Adrenal gland (tissue), 12 donors: Measurements from ENCODE around the gene KIAA1328. TPM values are rescaled to one million over a fixed set of nuclear protein-coding genes. Genes with fewer than 3 reads are reported as not detected.
"Not testable (repeated sequence)": the region's sequence is repeated elsewhere in the genome, so short reads cannot be mapped to it uniquely, and the experiment has no call there.

Experiments
- DNase-seq, 7 donors: peaks; one replicate each; pipeline ENCODE4 v3.0.0-alpha.2; 2019 to 2020
- H3K27ac ChIP-seq, 5 donors: fragments of 200-600 bp; sonication (generic) in 4 of 5; 1 replicate in 3 of 5; 2 replicates in 2 of 5; pipeline versions ENCODE4 v1.5.1 to v1.8.0; 2016 to 2020; ENCODE audit warnings: mild to moderate bottlenecking in 1 of 5
- H3K27me3 ChIP-seq: fragments of 200-600 bp; 2 replicates; pipeline ENCODE4 v1.8.0; 2021
- H3K36me3 ChIP-seq, 2 donors: fragments of 200-600 bp; replicated peaks in 1 of 2; 1 replicate in 1 of 2; 2 replicates in 1 of 2; pipeline versions ENCODE4 v1.5.1 to v1.8.0; 2018 to 2022
- H3K4me1 ChIP-seq, 2 donors: fragments of 200-600 bp; replicated peaks in 1 of 2; 1 replicate in 1 of 2; 2 replicates in 1 of 2; pipeline versions ENCODE4 v1.5.1 to v1.8.0; 2018 to 2021
- H3K4me3 ChIP-seq, 4 donors: fragments of 200-600 bp; sonication (generic) in 3 of 4; one replicate each; pipeline ENCODE4 v1.5.1; 2016 to 2018
- H3K9me3 ChIP-seq, 3 donors: fragments of 200-600 bp; sonication (generic) in 1 of 3; replicated peaks in 1 of 3; 1 replicate in 2 of 3; 2 replicates in 1 of 3; pipeline versions ENCODE4 v1.5.1 to v1.8.0; 2016 to 2021
- POLR2A ChIP-seq, 2 donors: fragments of 450-650 bp; IDR thresholded peaks; one replicate each; pipeline ENCODE4 v1.6.1; 2017; ENCODE audit warnings: antibody characterized with exemption in 2 of 2, mild to moderate bottlenecking in 2 of 2, moderate library complexity in 1 of 2
- WGBS, 4 donors: extraction: QIAGEN DNeasy Blood & Tissue Kit in 2 of 4; methylation state at CpG; one replicate each; pipeline versions ENCODE4 v1.1.5 to v1.1.7; 2013 to 2017; 5-methylcytosine and 5-hydroxymethylcytosine counted together
- intact Hi-C, 2 donors: fragments of 100-400 bp; cut with DNase I; formaldehyde crosslinking; loops; one replicate each; pipeline versions ENCODE4 v1.14.1 to v1.15.0; 2022 to 2023
- polyA plus RNA-seq, 3 donors: library from polyadenylated mRNA; stranded (reverse); fragments of 200-250 nt in 2 of 3; fragments of 350-450 nt in 1 of 3; fragmentation: Illumina TruSeq in 1 of 3; extraction: RNeasy Lipid Tissue Mini Kit (QIAGEN cat#74804) in 1 of 3; gene quantifications; one replicate each; pipeline ENCODE4 v1.2.3, GENCODE V29; 2013 to 2014
- total RNA-seq, 9 donors: library from RNA; depleted of rRNA in 4 of 9; stranded (reverse); fragments of >200 nt in 4 of 9; fragments of 120-200 nt in 1 of 9; fragmentation: NEBNext Ultra II Directional in 1 of 9; extraction: Animal tissue kit (Norgen Biotek cat#: 25700) in 1 of 9; gene quantifications; one replicate each; pipeline versions ENCODE4 v1.1.0 to v1.2.4, GENCODE V29; 2013 to 2023
- TF ChIP-seq, protein P1 (sequence below), 6 experiments: fragments of 450-650 bp in 4 of 6; fragments of 200-600 bp in 2 of 6; sonication (generic) in 1 of 6; IDR thresholded peaks; 1 replicate in 5 of 6; 2 replicates in 1 of 6; pipeline versions ENCODE4 v1.5.1 to v1.8.0; 2016 to 2021; ENCODE audit warnings: antibody characterized with exemption in 6 of 6, mild to moderate bottlenecking in 2 of 6, moderate library complexity in 1 of 6
- donor health status: healthy with polysubstance abuse.
- donor health status: Bipolar disorder and iron deficiency.
- donor health status: DM: yes; HTN: yes; CAD: no.
- donor health status: DM: no; HTN: no; CAD: no.
- donor health status: DM: no; HTN: no; CAD: no.
- donor health status: DM: yes; HTN: yes; CAD: no.

KIAA1328 gene
- total and polyA plus RNA-seq, 12 donors, result 2.5 to 20.5 (median 7.2) TPM

DNA sequence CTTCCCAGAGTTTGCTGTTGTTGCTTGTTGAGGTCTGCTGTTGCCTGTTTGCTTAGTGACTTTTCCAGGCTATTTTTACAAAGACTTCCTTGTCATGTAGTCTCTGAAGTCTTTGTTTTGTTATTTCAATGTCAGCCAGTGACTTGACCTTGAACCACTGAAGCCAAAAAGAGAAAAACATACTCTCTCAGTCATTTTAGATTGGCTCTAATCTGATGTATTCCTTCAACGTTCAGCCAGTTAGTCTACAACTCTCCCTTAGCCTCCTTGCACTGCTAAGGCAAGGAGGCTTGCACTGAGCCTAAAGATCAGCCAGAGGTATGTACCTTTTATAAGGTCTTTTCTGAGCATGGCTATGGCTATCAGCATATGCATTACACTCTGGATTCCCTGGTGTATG is 27.9 kb downstream of the KIAA1328 start:
- intact Hi-C loops, result no loop called here

DNA sequence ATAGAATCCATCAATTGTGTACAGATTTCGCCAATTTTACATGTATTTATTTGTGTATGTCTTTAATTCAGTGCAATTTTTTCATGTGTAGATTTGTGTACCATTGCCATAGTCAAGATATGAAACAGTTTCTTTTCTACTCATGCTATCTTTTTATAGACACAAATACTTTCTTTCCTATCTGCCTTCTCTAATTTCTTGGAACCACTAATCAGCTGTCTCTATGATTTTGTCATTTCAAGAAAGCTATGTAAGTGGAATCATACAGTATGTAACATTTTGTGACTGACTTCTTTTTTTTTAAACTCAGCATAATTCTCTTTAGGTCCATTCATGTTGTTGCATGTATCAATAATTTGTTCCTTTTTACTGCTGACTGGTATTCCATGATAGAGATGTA is 33.3 kb downstream of the KIAA1328 start:
- no peak for TF ChIP-seq POLR2A (IDR thresholded peaks at IDR 0.05)
- intact Hi-C loops, result no loop called here

More for the DNA sequence above, 27.9 kb downstream of the KIAA1328 start:
- WGBS, 4 donors, result 0 to 28% (median 19%) methylated on average over 1 of the region's 1 CpG
- Histone ChIP-seq H3K36me3 (no peaks in the 10 kb centered on the region), H3K4me1 (no peaks in the 10 kb centered on the region), H3K27me3 (no peaks in the 10 kb centered on the region), H3K9me3 (peaks cover 0 to 5% (median 0%) of the 10 kb centered on the region in 3 donors), H3K4me3 (no peak overlapping the region), H3K27ac (no peak overlapping the region)
- DNase-seq, result no peak
- no peak for TF ChIP-seq POLR2A (IDR thresholded peaks at IDR 0.05)
- TF ChIP-seq, protein P1, sequence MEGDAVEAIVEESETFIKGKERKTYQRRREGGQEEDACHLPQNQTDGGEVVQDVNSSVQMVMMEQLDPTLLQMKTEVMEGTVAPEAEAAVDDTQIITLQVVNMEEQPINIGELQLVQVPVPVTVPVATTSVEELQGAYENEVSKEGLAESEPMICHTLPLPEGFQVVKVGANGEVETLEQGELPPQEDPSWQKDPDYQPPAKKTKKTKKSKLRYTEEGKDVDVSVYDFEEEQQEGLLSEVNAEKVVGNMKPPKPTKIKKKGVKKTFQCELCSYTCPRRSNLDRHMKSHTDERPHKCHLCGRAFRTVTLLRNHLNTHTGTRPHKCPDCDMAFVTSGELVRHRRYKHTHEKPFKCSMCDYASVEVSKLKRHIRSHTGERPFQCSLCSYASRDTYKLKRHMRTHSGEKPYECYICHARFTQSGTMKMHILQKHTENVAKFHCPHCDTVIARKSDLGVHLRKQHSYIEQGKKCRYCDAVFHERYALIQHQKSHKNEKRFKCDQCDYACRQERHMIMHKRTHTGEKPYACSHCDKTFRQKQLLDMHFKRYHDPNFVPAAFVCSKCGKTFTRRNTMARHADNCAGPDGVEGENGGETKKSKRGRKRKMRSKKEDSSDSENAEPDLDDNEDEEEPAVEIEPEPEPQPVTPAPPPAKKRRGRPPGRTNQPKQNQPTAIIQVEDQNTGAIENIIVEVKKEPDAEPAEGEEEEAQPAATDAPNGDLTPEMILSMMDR (IDR thresholded peaks at IDR 0.05), result no peak

DNA sequence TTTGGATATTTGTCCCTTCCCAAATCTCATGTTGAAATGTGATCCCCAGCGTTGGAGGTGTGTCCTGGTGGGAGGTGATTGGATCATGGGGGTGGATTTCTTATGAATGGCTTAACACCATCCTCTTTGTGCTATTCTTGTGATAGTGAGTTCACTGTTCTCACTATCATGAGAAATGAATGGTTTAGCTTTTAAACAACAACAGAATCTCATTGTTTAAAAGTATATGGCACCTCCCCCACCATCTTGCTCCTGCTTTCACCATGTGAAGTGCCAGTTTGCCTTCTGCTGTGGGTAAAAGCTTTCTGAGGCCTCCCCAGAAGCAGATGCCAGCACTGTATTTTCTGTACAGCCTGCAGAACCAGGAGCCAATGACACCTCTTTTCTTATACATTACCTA is 38.1 kb downstream of the KIAA1328 start:
- 88 to 100% (median 94%) methylated on average over 1 of the region's 1 CpG for WGBS, 4 donors
- DNase-seq, result no peak
- Histone ChIP-seq H3K27ac (no peak overlapping the region), H3K4me1 (peaks cover 0 to 4% of the 10 kb centered on the region in 2 donors), H3K27me3 (no peaks in the 10 kb centered on the region), H3K9me3 (no peaks in the 10 kb centered on the region), H3K4me3 (no peak overlapping the region), H3K36me3 (no peaks in the 10 kb centered on the region)
- TF ChIP-seq, protein P1 (IDR thresholded peaks at IDR 0.05), result no peak
- TF ChIP-seq POLR2A (IDR thresholded peaks at IDR 0.05), result no peak
- intact Hi-C loops, result no loop called here

More for the DNA sequence above, 33.3 kb downstream of the KIAA1328 start:
- H3K27me3 ChIP-seq, result no peaks in the 10 kb centered on the region
- H3K4me3 ChIP-seq, result no peak overlapping the region
- no peak for DNase-seq
- no peak overlapping the region for H3K27ac ChIP-seq
- WGBS, 4 donors, result 90 to 100% (median 96%) methylated on average over 1 of the region's 1 CpG
- no peaks in the 10 kb centered on the region for H3K4me1 ChIP-seq
- H3K36me3 ChIP-seq, result no peaks in the 10 kb centered on the region
- peaks cover 0 to 5% (median 0%) of the 10 kb centered on the region in 3 donors for H3K9me3 ChIP-seq

DNA sequence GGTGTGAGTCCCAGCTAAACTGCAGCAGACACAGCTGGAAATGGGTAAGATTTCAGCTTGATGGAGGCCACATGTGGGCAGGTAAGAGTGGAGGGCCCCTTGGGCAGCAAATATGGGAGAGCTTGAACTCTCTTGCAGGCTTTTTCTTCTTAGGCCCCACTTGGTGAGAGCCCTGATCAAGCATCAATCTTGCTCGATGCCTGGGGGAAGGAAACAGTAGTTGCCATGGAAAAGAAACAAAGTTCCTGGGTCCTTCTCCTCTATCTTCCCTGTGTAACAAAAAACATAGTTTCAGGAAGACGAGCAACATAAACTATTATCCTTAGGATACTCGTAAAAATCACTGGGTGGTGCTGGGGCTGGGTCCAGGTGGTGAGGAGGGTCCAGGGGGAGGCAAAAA is 42.9 kb downstream of the KIAA1328 start:
- TF ChIP-seq, protein P1 (IDR thresholded peaks at IDR 0.05), result no peak
- no peak for TF ChIP-seq POLR2A (IDR thresholded peaks at IDR 0.05)
- H3K36me3 ChIP-seq, result no peaks in the 10 kb centered on the region
- H3K4me1 ChIP-seq, result peaks cover 0 to 4% of the 10 kb centered on the region in 2 donors
- H3K9me3 ChIP-seq, result no peaks in the 10 kb centered on the region
- H3K27ac ChIP-seq, result no peak overlapping the region
- intact Hi-C loops, result no loop called here
- no peak for DNase-seq
- H3K27me3 ChIP-seq, result no peaks in the 10 kb centered on the region
- H3K4me3 ChIP-seq, result no peak overlapping the region
- WGBS, 4 donors, result 83 to 97% (median 90%) methylated on average over 2 to 3 of the region's 3 CpGs

DNA sequence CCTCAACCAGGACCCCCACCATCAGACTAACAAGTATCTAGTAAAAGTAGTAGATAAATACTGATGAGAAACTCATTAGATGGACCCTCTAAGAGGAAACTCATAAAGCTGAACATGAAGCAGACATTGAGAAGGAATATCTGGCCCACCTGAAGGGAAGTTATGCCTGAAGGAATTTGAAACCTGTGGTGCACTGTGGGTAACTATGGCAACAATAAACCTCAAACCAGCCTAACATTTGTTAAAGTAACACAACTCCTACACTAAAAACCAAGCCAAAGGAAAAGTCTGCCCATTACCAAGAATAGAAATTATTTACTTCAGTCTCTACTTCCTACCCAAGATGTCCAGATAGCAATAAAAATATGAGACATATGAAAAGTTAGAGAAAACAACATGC is 43.4 kb downstream of the KIAA1328 start:
- no peak for DNase-seq
- Histone ChIP-seq H3K4me3 (no peak overlapping the region), H3K36me3 (no peaks in the 10 kb centered on the region), H3K9me3 (no peaks in the 10 kb centered on the region), H3K4me1 (peaks cover 0 to 4% of the 10 kb centered on the region in 2 donors), H3K27me3 (no peaks in the 10 kb centered on the region), H3K27ac (no peak overlapping the region)
- TF ChIP-seq, protein P1 (IDR thresholded peaks at IDR 0.05), result no peak
- TF ChIP-seq POLR2A (IDR thresholded peaks at IDR 0.05), result no peak
- intact Hi-C loops, result no loop called here

DNA sequence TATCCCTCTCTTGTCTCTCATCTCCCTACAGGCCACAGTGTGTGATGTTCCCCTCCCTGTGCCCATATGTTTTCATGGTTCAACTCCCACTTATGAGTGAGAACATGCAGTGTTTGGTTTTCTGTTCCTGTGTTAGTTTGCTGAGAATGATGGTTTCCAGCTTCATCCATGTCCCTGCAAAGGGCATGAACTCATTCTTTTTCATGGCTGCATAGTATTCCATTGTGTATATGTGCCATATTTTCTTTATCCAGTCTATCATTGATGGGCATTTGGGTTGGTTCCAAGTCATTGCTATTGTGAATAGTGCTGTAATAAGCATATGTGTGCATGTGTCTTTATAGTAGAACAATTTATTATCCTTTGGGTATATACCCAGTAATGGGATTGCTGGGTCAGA is 44.9 kb downstream of the KIAA1328 start:
- H3K27me3 ChIP-seq, H3K4me1 ChIP-seq, intact Hi-C loops, H3K36me3 ChIP-seq, H3K4me3 ChIP-seq, H3K27ac ChIP-seq, DNase-seq, H3K9me3 ChIP-seq: not testable (repeated sequence)

DNA sequence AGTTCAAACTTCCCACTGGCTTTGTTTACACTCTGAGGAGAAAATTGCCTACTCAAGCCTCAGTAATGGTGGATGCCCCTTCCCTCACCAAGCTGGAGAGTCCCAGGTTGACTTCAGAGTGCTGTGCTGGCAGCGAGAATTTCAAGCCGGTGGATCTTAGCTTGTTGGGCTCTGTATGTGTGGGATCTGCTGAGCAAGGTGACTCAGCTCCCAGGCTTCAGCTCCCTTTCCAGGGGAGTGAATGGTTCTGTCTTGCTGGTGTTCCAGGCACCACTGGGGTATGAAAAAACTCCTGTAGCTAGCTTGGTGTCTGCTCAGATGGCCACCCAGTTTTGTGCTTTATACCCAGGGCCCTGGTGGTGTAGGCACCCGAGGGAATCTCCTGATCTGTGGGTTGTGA is 50.9 kb downstream of the KIAA1328 start:
- H3K4me1 ChIP-seq, DNase-seq, H3K27ac ChIP-seq, H3K27me3 ChIP-seq, H3K36me3 ChIP-seq, H3K4me3 ChIP-seq, intact Hi-C loops, H3K9me3 ChIP-seq: not testable (repeated sequence)
- WGBS, 4 donors, result 98 to 100% (median 99%) methylated on average over 2 to 3 of the region's 3 CpGs
